CD4-positive, CD25-positive, alpha-beta regulatory T cell (primary cell): Measurements from ENCODE around the gene CEMIP2. TPM values are rescaled to one million over a fixed set of nuclear protein-coding genes. Genes with fewer than 3 reads are reported as not detected.

ENCODE experiments used
- ATAC-seq, 2 donors: fragments of 150-1000 bp; cut with Tn5 transposase; one replicate each; pipeline ENCODE4 v1.10.0; 2021; ENCODE audit warnings: low read depth in 2 of 2, moderate number of reproducible peaks in 2 of 2, moderate library complexity in 1 of 2
- DNase-seq, 3 donors: peaks; one replicate each; pipeline versions ENCODE4 v3.0.0 to v3.0.0-alpha.2; 2012 to 2022; ENCODE audit warnings: mixed read lengths in 1 of 3
- H3K27ac ChIP-seq: one replicate; pipeline ENCODE4 v1.7.0; 2013; ENCODE audit warnings: mild to moderate bottlenecking, low read length; ENCODE audit not compliant: insufficient read depth, poor library complexity, severe bottlenecking
- H3K27me3 ChIP-seq: one replicate; pipeline ENCODE4 v1.7.0; 2013; ENCODE audit warnings: low read length; ENCODE audit not compliant: control insufficient read depth, insufficient read depth
- H3K36me3 ChIP-seq: one replicate; pipeline ENCODE4 v1.7.0; 2013; ENCODE audit warnings: mild to moderate bottlenecking, low read length, moderate library complexity; ENCODE audit not compliant: control insufficient read depth, insufficient read depth
- H3K4me1 ChIP-seq: 2 replicates; pipeline ENCODE4 v1.7.0; 2013; ENCODE audit warnings: mild to moderate bottlenecking, low read length; ENCODE audit not compliant: insufficient read depth, control insufficient read depth, poor library complexity, severe bottlenecking
- H3K4me3 ChIP-seq: one replicate; pipeline ENCODE4 v1.7.0; 2013; ENCODE audit warnings: low read depth, mild to moderate bottlenecking, low read length, moderate library complexity
- H3K9me3 ChIP-seq, 2 experiments: 1 replicate in 1 of 2; 2 replicates in 1 of 2; pipeline ENCODE4 v1.7.0; 2013; ENCODE audit warnings: low read length in 2 of 2, mild to moderate bottlenecking in 1 of 2, moderate library complexity in 1 of 2; ENCODE audit not compliant: control insufficient read depth in 2 of 2
- H3K27ac Mint-ChIP-seq, 3 donors: one replicate each; pipeline ENCODE4 v1.8.0; 2020 to 2022; ENCODE audit warnings: mild to moderate bottlenecking in 3 of 3, mixed read lengths in 3 of 3, moderate library complexity in 2 of 3
- H3K27me3 Mint-ChIP-seq: one replicate; pipeline ENCODE4 v1.8.0; 2022; ENCODE audit warnings: mild to moderate bottlenecking, mixed read lengths
- H3K36me3 Mint-ChIP-seq: one replicate; pipeline ENCODE4 v1.8.0; 2020; ENCODE audit warnings: mixed read lengths
- H3K4me1 Mint-ChIP-seq, 4 donors: one replicate each; pipeline ENCODE4 v1.8.0; 2020 to 2022; ENCODE audit warnings: mixed read lengths in 4 of 4, mild to moderate bottlenecking in 1 of 4
- H3K4me3 Mint-ChIP-seq, 4 donors: one replicate each; pipeline ENCODE4 v1.8.0; 2020 to 2022; ENCODE audit warnings: mild to moderate bottlenecking in 4 of 4, mixed read lengths in 4 of 4, moderate library complexity in 3 of 4
- H3K9me3 Mint-ChIP-seq, 7 donors: one replicate each; pipeline ENCODE4 v1.8.0; 2020 to 2022; ENCODE audit warnings: mixed read lengths in 7 of 7, mild to moderate bottlenecking in 3 of 7, moderate library complexity in 2 of 7
- polyA plus RNA-seq, 4 donors: library from polyadenylated mRNA; unstranded; fragments of 300-500 nt; fragmentation: Illumina TruSeq; gene quantifications; one replicate each; pipeline ENCODE4 v1.2.3, GENCODE V29; 2021
- total RNA-seq: library from RNA; stranded (reverse); gene quantifications from one replicate; pipeline ENCODE4 v1.2.3, GENCODE V29; 2022

The CEMIP2 gene
- total and polyA plus RNA-seq, 5 donors from 2014 or later = 25.8 to 407 (median 28.4) TPM

DNA sequence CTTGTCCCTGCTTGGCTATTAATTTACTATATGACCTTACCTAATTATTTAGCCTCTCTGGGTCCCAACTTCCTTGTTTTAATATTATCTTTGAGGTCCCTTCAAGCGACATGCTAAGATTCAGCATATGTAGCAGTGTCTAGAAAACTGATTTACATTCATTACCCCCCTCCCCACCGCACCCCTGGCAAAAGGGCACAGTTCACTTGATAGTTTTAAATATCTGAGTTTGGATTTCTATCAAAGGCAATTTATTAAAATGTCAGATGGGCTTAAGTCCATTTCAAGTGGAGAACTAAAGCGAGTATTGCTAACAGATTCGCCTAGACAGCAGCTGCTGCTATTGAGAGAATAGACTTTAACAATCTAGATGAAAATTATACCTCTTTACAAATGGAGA lies 3.9 kb downstream of the CEMIP2 start:
- no peaks in the 10 kb centered on the region for H3K9me3 Mint-ChIP-seq
- peaks cover 6% of the 10 kb centered on the region for H3K27me3 Mint-ChIP-seq
- peaks cover 74% of the 10 kb centered on the region for H3K4me1 ChIP-seq
- H3K9me3 ChIP-seq = no peaks in the 10 kb centered on the region
- no peak for DNase-seq
- peak overlapping the region; percentile 93 to 99 (median 97) for H3K4me3 Mint-ChIP-seq
- H3K36me3 Mint-ChIP-seq = peaks cover 3% of the 10 kb centered on the region
- peak overlapping the region; percentile 83 to 99 (median 83) for H3K27ac Mint-ChIP-seq
- H3K27me3 ChIP-seq = no peaks in the 10 kb centered on the region
- peak overlapping the region; percentile 98 for H3K4me3 ChIP-seq
- no peak for ATAC-seq
- peak overlapping the region; percentile 96 for H3K27ac ChIP-seq
- H3K36me3 ChIP-seq = peaks cover 3% of the 10 kb centered on the region
- peaks cover 36 to 69% (median 59%) of the 10 kb centered on the region in 4 donors for H3K4me1 Mint-ChIP-seq

DNA sequence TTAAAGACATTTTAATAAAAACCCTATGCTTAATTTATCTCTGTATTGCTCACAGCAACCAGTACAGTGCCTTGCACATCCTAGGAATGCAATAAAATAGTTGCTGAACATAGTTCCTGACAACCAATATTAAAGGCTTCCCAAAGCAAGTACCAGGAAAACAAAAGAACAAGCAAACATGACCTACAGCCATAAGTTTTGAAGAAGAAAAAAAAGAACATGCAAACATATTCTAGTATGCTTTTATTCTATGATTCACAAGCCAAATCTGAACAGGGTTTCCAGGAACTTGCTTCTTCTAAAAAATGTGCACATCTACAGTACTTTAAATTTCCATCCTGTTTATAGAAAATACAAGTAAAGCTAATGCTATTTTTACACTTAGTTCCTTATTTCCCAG lies 4.5 kb downstream of the CEMIP2 start:
- peaks cover 39 to 75% (median 66%) of the 10 kb centered on the region in 4 donors for H3K4me1 Mint-ChIP-seq
- peak overlapping the region; percentile 62 to 99 (median 94) for H3K4me3 Mint-ChIP-seq
- H3K27me3 Mint-ChIP-seq = peaks cover 6% of the 10 kb centered on the region
- DNase-seq = peak in 1 of 3 donors; percentile 73
- H3K27me3 ChIP-seq = no peaks in the 10 kb centered on the region
- H3K27ac ChIP-seq = peak overlapping the region; percentile 96
- peaks cover 3% of the 10 kb centered on the region for H3K36me3 Mint-ChIP-seq
- peak overlapping the region; percentile 98 for H3K4me3 ChIP-seq
- peak overlapping the region in 2 of 3 donors; percentile 83 to 91 for H3K27ac Mint-ChIP-seq
- peaks cover 78% of the 10 kb centered on the region for H3K4me1 ChIP-seq
- ATAC-seq = peak in 1 of 2 donors; percentile 1
- no peaks in the 10 kb centered on the region for H3K9me3 Mint-ChIP-seq
- H3K9me3 ChIP-seq = no peaks in the 10 kb centered on the region
- H3K36me3 ChIP-seq = peaks cover 3% of the 10 kb centered on the region

DNA sequence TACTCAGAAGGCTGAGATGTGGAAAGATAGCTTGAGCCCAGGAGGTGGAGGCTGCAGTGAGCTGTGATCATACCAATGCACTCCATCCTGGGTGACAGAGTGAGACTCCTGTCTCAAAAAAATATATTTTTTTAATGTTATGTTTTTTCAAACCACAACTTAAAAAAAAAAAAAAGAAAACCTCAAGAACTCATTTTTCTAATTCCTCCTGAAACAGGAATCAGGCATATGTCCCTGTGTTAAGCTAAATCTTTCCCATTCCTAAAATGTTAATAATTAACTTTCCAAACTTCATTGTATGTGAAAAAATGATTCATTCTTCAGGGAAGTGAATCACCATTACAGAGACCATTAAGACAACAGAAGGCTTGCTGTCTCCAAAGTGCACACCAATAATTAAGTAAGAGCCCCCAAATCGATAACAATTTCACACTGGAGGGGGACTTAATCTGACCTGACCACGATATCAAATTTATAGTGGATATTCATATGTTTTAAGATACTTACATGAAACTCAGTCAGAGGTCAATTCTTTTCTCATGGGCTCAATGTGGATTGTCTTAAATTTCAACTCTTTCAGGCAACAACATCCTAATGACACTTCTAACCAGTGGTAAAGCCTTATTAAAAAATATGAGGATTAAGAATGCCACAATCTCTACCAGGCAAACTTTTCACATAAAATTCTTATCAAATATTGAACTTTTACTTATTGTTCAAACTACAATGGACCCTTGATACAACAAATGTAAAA lies 5.2 kb downstream of the CEMIP2 start:
- Histone ChIP-seq H3K9me3 (no peaks in the 10 kb centered on the region), H3K27me3 (no peaks in the 10 kb centered on the region), H3K4me1 (peaks cover 86% of the 10 kb centered on the region), H3K4me3 (peak overlapping the region; percentile 98), H3K36me3 (peaks cover 3% of the 10 kb centered on the region), H3K27ac (peak overlapping the region; percentile 96)
- Mint-ChIP-seq H3K9me3 (no peaks in the 10 kb centered on the region), H3K4me3 (peak overlapping the region; percentile 62 to 99 (median 94)), H3K36me3 (peaks cover 3% of the 10 kb centered on the region), H3K4me1 (peaks cover 42 to 82% (median 73%) of the 10 kb centered on the region in 4 donors), H3K27ac (peak overlapping the region; percentile 59 to 91 (median 83)), H3K27me3 (peaks cover 6% of the 10 kb centered on the region)
- ATAC-seq (no peak), DNase-seq (no peak)

DNA sequence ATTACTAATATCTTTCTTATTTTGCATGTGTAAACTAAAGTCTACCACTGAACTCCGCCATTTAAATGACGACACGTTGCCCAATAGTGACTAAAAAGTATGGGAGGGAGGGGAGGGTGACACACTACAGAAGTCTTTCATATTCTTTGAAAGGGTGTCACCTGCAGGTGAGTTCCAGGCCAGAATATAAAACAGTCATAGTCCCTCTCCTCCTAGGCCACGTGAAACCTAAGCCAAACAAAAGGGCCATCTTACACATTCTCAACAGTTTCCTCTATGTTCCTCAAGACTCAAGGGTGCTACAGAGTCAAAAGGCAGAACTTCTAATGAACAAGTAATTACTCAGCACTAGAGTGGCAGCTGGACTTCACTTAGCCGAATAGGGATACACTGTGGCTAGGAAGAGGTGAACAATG lies 6.4 kb downstream of the CEMIP2 start:
- Mint-ChIP-seq H3K9me3 (no peaks in the 10 kb centered on the region), H3K27me3 (no peaks in the 10 kb centered on the region), H3K4me1 (peaks cover 48 to 90% (median 82%) of the 10 kb centered on the region in 4 donors), H3K4me3 (peak overlapping the region; percentile 59 to 93 (median 70)), H3K27ac (peak overlapping the region; percentile 30 to 67 (median 48)), H3K36me3 (peaks cover 5% of the 10 kb centered on the region)
- Histone ChIP-seq H3K27me3 (no peaks in the 10 kb centered on the region), H3K9me3 (no peaks in the 10 kb centered on the region), H3K27ac (peak overlapping the region; percentile 16), H3K36me3 (peaks cover 3% of the 10 kb centered on the region), H3K4me3 (peak overlapping the region; percentile 62), H3K4me1 (peaks cover 93% of the 10 kb centered on the region)
- peak in 1 of 3 donors; percentile 68 for DNase-seq
- ATAC-seq = peak; percentile 41 to 45

DNA sequence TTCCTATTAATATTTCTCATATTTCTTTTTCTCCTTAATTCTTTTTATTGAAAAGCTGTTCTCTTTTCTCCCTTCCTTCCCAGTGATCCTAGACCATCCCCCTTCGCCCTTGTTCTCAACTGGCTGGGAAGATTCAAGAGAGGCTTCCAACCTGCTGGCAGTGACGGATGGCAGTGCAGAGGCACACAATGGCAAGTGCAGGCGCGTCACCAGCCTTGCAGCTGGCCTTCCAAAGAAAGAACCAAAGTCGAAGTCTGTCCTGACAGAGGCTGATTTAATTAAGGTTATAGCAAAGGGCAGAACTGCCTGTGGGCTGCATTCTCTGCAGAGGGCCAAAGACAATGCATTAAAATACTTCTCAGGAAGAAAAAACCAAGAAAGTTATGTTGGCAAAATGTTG lies 7.4 kb downstream of the CEMIP2 start:
- H3K4me1 ChIP-seq = peaks cover 96% of the 10 kb centered on the region
- no peak for ATAC-seq
- peak overlapping the region in 2 of 3 donors; percentile 54 to 76 for H3K27ac Mint-ChIP-seq

DNA sequence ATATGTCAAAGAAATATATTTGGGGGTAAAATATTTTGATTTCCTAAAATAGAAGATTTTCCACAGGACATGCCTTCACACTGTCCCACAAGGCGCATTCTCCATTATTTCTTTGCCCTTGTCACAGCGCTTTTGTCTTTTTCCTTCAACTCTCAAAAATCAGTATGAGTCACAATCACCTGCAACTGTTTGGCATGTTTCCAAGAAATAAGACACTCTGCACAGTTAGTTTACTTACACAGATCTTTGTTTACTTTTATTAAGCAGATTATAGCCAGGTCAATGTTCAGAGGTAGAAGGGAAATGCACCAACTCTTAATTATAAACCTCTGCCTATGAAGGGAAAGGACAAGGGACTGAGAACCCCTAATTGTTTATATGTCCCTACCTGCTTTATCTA lies 9.5 kb downstream of the CEMIP2 start:
- peak in 1 of 3 donors; percentile 47 for DNase-seq
- Mint-ChIP-seq H3K4me3 (peak overlapping the region; percentile 36 to 88 (median 44)), H3K27ac (peak overlapping the region in 2 of 3 donors; percentile 7 to 31), H3K4me1 (peaks cover 40 to 92% (median 77%) of the 10 kb centered on the region in 4 donors), H3K27me3 (no peaks in the 10 kb centered on the region), H3K9me3 (no peaks in the 10 kb centered on the region), H3K36me3 (peaks cover 7% of the 10 kb centered on the region)
- no peak overlapping the region for H3K27ac ChIP-seq
- no peak overlapping the region for H3K4me3 ChIP-seq
- H3K4me1 ChIP-seq = peaks cover 83% of the 10 kb centered on the region
- H3K36me3 ChIP-seq = peaks cover 3% of the 10 kb centered on the region
- no peaks in the 10 kb centered on the region for H3K27me3 ChIP-seq
- H3K9me3 ChIP-seq = no peaks in the 10 kb centered on the region
- peak; percentile 22 to 48 for ATAC-seq

More for the DNA sequence above, 7.4 kb downstream of the CEMIP2 start:
- no peaks in the 10 kb centered on the region for H3K9me3 ChIP-seq
- peaks cover 54 to 93% (median 86%) of the 10 kb centered on the region in 4 donors for H3K4me1 Mint-ChIP-seq
- no peak for DNase-seq
- H3K36me3 ChIP-seq = peaks cover 3% of the 10 kb centered on the region
- peaks cover 7% of the 10 kb centered on the region for H3K36me3 Mint-ChIP-seq
- no peaks in the 10 kb centered on the region for H3K27me3 ChIP-seq
- peak overlapping the region; percentile 62 for H3K4me3 ChIP-seq
- H3K4me3 Mint-ChIP-seq = peak overlapping the region; percentile 49 to 93 (median 70)
- H3K9me3 Mint-ChIP-seq = no peaks in the 10 kb centered on the region
- H3K27ac ChIP-seq = no peak overlapping the region
- no peaks in the 10 kb centered on the region for H3K27me3 Mint-ChIP-seq

DNA sequence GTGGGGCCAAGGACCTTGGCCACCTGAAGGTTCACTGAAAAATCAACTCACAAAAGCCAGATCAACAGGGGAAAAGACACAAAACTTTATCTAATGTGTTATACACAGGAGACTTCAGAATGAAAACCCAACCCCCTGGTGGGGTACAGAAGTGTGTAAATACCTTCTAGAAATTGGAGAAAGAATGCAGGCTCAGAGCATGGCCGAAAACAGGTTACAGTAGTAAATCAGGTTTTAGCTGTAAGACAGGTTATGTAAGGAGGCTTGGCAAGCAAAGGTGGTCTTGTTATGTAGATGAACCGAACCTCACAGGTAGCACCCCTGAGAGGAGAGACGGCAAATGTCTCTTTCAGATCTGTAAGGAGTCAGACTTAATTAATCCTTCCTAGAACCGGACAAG lies 10.0 kb downstream of the CEMIP2 start:
- H3K4me1 ChIP-seq = peaks cover 80% of the 10 kb centered on the region
- H3K9me3 ChIP-seq = no peaks in the 10 kb centered on the region
- H3K4me3 ChIP-seq = peak overlapping the region; percentile 21
- peaks cover 3% of the 10 kb centered on the region for H3K36me3 ChIP-seq
- DNase-seq = no peak
- no peak overlapping the region for H3K27ac ChIP-seq
- H3K9me3 Mint-ChIP-seq = no peaks in the 10 kb centered on the region
- peak overlapping the region; percentile 36 to 71 (median 54) for H3K4me3 Mint-ChIP-seq
- no peak for ATAC-seq
- H3K27ac Mint-ChIP-seq = peak overlapping the region in 1 of 3 donors; percentile 31
- H3K27me3 Mint-ChIP-seq = no peaks in the 10 kb centered on the region
- no peaks in the 10 kb centered on the region for H3K27me3 ChIP-seq
- peaks cover 7% of the 10 kb centered on the region for H3K36me3 Mint-ChIP-seq
- peaks cover 35 to 90% (median 74%) of the 10 kb centered on the region in 4 donors for H3K4me1 Mint-ChIP-seq
